Activated naive CD4-positive, alpha-beta T cell (primary cell): ENCODE measurements around the gene LHPP.
A peak's percentile ranks its signal among the peaks of the same experiment; 100 is the strongest.
"Not testable (repeated sequence)": the region's sequence is repeated elsewhere in the genome, so short reads cannot be mapped to it uniquely, and the experiment has no call there.

Source experiments
- DNase-seq, 4 experiments: peaks; one replicate each; lab custom pipeline; 2025; lab: John Stamatoyannopoulos, UW

The LHPP gene

GRCh38 chr10:124537166-124537725 is 75.6 kb downstream of the LHPP start:
- no peak for DNase-seq

- no peak for DNase-seq
Measured at GRCh38 chr10:124537891-124538290, 76.3 kb downstream of the LHPP start.

GRCh38 chr10:124538706-124539105 is 77.1 kb downstream of the LHPP start:
- no peak for DNase-seq

GRCh38 chr10:124539935-124540641 is 78.5 kb downstream of the LHPP start:
- peak; percentile 7 to 69 (median 49) for DNase-seq

GRCh38 chr10:124541076-124541903 is 79.7 kb downstream of the LHPP start:
- no peak for DNase-seq

- DNase-seq, result no peak
Measured at GRCh38 chr10:124542336-124542735, 80.7 kb downstream of the LHPP start.

GRCh38 chr10:124543146-124543545 is 81.5 kb downstream of the LHPP start:
- no peak for DNase-seq

GRCh38 chr10:124543971-124544370 is 82.3 kb downstream of the LHPP start:
- no peak for DNase-seq

GRCh38 chr10:124544711-124545110 is 83.1 kb downstream of the LHPP start:
- no peak for DNase-seq

GRCh38 chr10:124545351-124546054 is 83.9 kb downstream of the LHPP start:
- DNase-seq, result peak in 1 of 4 experiments; percentile 24

GRCh38 chr10:124546055-124546369 is 84.4 kb downstream of the LHPP start:
- no peak for DNase-seq

GRCh38 chr10:124546957-124547646 is 85.5 kb downstream of the LHPP start:
- DNase-seq, result no peak

- DNase-seq, result no peak
Measured at GRCh38 chr10:124547647-124548168, 86.1 kb downstream of the LHPP start.

GRCh38 chr10:124549171-124549570 is 87.5 kb downstream of the LHPP start:
- not testable (repeated sequence) for DNase-seq

- no peak for DNase-seq
Measured at GRCh38 chr10:124550293-124551034, 88.8 kb downstream of the LHPP start.

- no peak for DNase-seq
Measured at GRCh38 chr10:124551097-124551496, 89.5 kb downstream of the LHPP start.

GRCh38 chr10:124551755-124552154 is 90.1 kb downstream of the LHPP start:
- DNase-seq, result no peak

GRCh38 chr10:124552691-124553276 is 91.2 kb downstream of the LHPP start:
- DNase-seq, result no peak

GRCh38 chr10:124554085-124554858 is 92.6 kb downstream of the LHPP start:
- no peak for DNase-seq

GRCh38 chr10:124557167-124557566 is 95.5 kb downstream of the LHPP start:
- DNase-seq, result no peak
